GM19397 (cell line): ENCODE data around the gene TMEM252.

Experiments used
- ATAC-seq: cut with Tn5 transposase; IDR thresholded peaks from one replicate; pipeline ENCODE4 v1.9.1; 2021; ENCODE audit warnings: mild to moderate bottlenecking, moderate library complexity; ENCODE audit not compliant: unreplicated experiment

Gene TMEM252

DNA sequence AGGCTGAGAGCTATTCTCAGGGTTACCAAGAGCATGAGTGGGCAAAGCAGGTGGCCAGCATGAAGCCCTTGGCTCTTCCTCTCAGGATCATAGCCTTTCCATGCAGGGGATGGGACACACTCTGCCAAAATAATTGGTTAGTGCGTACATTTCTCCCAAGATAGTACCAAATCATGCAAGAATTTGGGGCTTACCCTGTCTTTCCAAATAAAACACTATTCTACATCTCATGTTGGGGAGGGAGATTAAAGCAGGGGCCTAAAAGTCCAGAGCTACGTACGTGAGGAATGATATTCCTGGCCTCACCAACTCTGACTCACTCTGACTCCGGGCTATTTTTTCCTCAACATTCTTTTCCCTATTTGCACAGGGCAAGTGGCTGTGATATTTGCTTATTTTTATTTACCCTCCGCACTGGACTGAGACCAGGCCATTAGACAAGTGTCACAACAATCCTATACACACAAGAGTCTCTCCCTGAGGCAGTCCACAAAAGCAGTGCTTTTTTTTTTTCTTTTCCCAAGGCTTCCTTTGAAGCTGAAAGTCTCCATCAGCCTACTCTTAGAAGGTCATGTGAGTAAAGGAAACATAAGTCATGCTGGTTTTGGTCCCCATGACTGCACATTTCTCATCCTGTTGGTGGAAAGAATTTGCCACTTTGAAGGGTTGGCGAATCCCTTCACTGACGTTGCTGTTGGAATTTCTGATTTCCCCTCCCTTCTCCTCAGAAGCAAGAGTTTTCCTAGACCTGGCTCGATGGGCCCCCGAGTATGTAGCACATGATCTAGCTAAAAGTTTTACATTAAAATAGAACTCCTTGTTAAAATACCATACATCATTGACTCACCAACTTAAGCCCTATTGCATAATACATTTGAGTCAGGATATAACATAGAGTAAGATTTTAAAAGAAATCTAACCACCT is 40.0 kb downstream of the TMEM252 start:
- ATAC-seq, result no peak

DNA sequence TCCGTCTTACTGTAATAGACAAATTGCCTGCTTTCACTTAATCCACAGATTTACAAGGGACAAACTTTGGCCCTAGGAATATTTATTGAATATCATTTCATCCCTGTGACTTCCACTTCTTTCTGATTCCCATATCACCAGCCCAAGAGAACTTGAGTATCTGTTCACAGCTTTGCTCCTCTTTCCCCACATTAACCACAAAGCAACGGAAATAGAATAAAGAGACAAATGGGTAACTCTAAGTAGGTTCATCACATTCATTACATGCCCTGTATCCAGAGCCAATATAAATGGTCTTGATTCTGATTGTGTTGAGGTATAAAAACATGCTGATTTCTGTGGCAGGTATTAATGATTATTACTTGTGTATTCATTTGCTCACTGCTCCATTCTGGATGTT is 41.9 kb downstream of the TMEM252 start:
- no peak for ATAC-seq

DNA sequence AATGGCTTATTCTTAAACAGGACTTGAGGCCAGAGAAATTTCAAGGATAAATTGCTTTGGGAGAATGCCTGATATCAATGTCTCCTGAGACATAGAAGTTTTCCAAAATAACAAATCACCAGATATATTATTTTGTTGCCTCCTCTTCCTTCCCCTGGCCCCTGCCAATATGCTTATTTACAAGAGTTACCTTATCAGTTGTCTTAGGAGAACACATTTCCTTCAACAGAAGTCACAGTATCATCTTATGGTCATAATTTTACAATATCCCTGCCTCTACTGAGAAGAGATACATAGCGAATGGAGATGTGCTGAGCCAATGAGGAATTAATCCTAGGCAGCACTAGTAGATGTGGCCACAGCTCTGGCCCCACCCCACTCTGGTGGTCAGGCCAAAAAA is 43.1 kb downstream of the TMEM252 start:
- ATAC-seq, result no peak

DNA sequence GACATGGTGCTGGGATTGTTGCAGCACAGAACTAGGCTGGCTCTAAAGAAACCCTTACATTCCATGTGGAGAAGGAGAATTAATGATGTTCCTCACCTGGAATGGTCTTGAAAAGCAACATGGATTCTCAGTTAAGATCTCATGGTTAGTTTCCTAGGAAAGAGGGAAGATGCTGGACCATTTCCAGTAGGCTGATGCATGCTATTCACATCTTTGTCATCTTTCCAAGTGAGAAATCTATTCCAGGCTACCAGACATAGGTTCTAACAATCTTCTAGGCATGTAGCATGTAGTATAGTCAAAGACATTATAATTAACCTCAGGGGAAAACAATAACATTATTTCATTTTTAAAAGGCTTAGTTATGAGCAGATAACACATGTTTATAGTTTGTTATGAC is 44.3 kb downstream of the TMEM252 start:
- ATAC-seq, result no peak

DNA sequence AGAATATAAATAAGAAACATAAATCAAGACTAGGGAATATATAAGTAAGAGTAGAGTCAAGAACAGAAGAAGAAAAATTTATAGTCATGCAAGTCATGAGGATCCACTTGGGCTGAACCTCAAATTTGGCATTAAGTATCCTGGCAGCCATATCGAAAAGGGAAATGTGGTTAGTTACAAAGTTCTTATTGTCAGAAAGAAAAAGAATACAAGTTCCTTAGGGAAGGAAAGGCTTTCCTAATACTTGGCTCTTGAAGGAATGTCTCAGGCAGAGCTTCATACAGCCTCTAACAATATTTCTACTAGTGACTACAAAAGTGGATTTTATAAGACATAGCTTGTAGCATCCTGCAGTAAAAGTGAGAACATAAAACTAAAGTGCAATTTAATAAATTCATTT is 45.4 kb downstream of the TMEM252 start:
- ATAC-seq, result no peak

DNA sequence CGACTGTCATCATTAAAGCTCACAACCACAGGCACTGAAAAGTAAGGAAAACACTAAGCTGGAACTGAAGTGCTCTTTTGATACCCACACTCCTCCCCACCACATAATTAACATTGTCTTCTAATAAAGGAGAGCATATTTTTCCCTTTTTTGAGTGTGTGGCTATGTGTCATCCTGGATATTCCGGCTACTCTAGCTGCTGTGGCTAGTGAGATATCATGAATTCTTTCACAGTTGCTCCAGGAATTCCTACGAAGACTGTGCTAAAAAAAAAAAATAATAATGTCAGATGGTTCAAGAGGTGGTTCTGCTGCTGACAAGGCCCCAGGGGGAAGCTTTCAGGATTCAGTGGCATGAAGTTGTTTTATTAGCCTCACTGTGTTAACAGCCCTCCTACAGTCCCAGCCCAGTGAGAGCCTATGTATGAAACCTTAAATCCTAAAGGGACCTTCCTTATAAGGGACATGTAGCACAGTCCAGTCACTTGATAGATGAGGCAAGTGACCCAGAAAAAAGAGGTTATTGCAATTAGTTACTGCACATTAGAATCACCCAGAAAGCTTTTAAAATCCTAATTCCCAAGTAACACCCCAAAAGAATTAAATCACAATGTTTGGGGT is 46.6 kb downstream of the TMEM252 start:
- ATAC-seq, result no peak

DNA sequence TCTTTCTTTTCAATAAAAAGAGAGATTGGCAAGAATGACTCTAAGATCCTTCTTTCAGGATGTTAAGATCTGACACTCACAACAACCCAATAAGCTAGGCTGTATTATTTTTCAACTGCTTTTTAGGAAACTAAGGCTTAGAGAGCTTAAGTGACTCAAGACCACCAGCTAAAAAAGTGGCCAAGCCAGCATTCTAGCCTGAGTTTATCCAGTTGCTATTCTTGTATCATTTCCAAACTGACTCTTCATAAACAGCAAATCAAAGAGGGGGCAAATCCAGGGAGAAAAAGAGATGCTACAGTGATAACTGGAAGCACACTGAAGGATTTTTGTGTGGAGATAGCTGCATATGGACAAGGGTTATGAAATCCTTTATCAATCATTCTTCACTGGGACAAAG is 47.1 kb downstream of the TMEM252 start:
- ATAC-seq, result no peak

DNA sequence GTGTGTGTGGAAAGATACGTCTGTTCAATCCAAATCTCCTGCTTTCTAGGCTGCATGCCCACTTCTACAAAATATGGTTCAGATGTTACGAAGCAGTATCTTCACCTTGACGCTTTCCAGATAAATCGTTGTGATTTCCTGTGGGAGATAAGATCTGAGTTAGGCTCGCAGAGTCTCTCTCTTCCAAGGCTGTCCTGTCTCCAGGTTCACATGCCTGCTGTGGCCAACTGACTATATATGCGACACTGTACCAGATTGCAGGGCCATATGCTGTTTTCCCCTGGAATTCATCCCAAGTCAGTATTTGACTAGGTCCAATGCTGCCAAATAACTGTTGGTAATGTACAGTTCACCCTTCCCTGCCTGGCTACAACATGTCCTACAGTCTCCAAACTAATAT is 47.9 kb downstream of the TMEM252 start:
- no peak for ATAC-seq

DNA sequence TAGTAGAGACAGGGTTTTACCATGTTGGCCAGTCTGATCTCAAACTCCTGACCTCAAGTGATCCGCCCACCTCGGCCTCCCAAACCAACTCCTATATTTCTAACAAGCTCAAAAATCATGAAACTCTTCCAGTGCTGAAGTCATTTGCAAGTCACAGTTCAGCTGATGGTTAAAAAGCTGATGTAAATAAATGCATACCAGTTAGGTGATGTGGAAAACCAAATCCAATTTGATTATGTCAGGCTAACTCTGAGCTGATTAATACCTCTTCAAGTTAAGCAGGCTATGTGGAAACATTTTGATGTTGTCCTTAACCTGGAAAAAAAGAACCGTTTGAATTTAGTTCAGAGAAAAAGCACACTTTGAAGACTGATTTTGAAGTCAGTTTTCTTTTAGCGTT is 51.0 kb downstream of the TMEM252 start:
- no peak for ATAC-seq

DNA sequence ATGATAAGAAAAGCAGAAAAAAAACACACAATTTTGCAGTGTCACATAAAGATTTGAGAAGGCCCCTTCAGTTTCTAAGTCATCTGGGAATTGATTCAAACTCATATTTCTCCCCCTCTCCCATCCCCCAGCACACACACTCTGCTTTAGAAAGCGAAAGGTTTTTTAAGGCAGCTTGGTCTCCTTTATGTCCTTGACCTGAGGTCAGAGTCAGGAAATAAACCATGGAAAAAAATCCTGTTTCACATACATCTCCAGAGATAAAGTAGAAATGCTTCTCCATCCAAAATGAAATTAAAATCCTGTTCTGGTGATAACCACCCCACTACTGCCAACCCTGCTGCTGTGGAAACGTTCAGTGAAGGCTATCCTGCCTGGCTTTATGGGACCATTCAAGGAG is 52.6 kb downstream of the TMEM252 start:
- no peak for ATAC-seq
